IMR-90 (cell line): ENCODE data around the gene CNIH2.

Source experiments
- BHLHE40 ChIP-seq: fragments of 150-350 bp; IDR thresholded peaks from 2 replicates; pipeline ENCODE4 v1.6.1; 2016; ENCODE audit warnings: mild to moderate bottlenecking, low read depth, low read length
- CEBPB ChIP-seq: IDR thresholded peaks from 2 replicates; pipeline ENCODE4 v1.6.1; 2012; ENCODE audit warnings: low read depth, low read length, improper control_type of control experiment
- FOS ChIP-seq: fragments of 150-350 bp; IDR thresholded peaks from 2 replicates; pipeline ENCODE4 v1.6.1; 2016; ENCODE audit warnings: low read depth, low read length
- MAFK ChIP-seq: IDR thresholded peaks from 2 replicates; pipeline ENCODE4 v1.6.1; 2012; ENCODE audit warnings: low read depth, low read length, improper control_type of control experiment
- MAZ ChIP-seq: IDR thresholded peaks from 2 replicates; pipeline ENCODE4 v1.6.1; 2012; ENCODE audit warnings: low read depth, mild to moderate bottlenecking, low read length, improper control_type of control experiment, moderate library complexity, borderline replicate concordance
- NFE2L2 ChIP-seq: fragments of 150-350 bp; IDR thresholded peaks from 2 replicates; pipeline ENCODE4 v1.6.1; 2016; ENCODE audit warnings: low read depth, mild to moderate bottlenecking, low read length
- POLR2A ChIP-seq: IDR thresholded peaks from 2 replicates; pipeline ENCODE4 v1.6.1; 2012; ENCODE audit warnings: mild to moderate bottlenecking, low read depth, low read length
- RAD21 ChIP-seq: IDR thresholded peaks from 2 replicates; pipeline ENCODE4 v1.6.1; 2012; ENCODE audit warnings: low read length, improper control_type of control experiment
- RCOR1 ChIP-seq: IDR thresholded peaks from 2 replicates; pipeline ENCODE4 v1.6.1; 2012; ENCODE audit warnings: mild to moderate bottlenecking, low read length, improper control_type of control experiment; ENCODE audit not compliant: insufficient replicate concordance
- SMC3 ChIP-seq: fragments of 150-350 bp; IDR thresholded peaks from 2 replicates; pipeline ENCODE4 v1.6.1; 2016; ENCODE audit warnings: low read depth, mild to moderate bottlenecking, antibody characterized with exemption, low read length, moderate library complexity
- USF2 ChIP-seq: fragments of 150-350 bp; IDR thresholded peaks from 2 replicates; pipeline ENCODE4 v1.6.1; 2017; ENCODE audit warnings: mild to moderate bottlenecking, antibody characterized with exemption, low read length, low read depth
- TF ChIP-seq, protein P1 (sequence below): fragments of 150-350 bp; IDR thresholded peaks from 2 replicates; pipeline ENCODE4 v1.6.1; 2016; ENCODE audit warnings: low read depth, mild to moderate bottlenecking, low read length, moderate library complexity, borderline replicate concordance
- TF ChIP-seq, protein P2 (sequence below): conservative IDR thresholded peaks from 2 replicates; pipeline ENCODE4 v1.5.1; 2012; ENCODE audit warnings: mild to moderate bottlenecking, low read depth, low read length, improper control_type of control experiment

DNA sequence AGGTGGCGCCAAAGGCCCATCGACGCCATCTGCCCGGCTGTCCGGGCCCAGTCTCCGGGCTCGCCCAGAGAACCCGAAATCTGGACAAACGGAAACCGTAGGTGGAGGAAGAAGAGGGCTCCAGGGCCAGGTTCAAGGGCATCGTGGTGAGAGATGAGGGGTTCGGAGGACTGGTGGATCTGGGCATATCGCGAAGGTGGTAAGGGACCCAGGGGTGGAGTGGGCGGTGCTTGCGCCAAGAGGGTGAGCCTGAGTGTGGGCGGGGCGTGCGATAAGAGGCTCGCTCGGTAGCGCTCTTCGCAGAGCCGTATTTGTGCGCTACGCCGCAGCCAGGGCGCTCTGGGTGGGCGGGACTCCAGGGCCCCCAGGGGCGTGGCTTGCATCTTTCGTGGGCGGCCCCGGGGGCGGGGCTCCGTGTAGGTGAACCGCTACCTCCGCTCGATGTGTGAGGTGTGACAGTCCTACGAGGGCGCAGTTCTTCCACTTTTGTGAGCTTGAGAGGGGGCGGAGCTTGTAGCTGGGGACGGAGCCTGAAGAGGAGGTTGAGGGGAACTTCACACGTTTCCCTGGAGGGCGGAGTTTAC, 34.1 kb downstream of the CNIH2 start:
- TF ChIP-seq, protein P1, sequence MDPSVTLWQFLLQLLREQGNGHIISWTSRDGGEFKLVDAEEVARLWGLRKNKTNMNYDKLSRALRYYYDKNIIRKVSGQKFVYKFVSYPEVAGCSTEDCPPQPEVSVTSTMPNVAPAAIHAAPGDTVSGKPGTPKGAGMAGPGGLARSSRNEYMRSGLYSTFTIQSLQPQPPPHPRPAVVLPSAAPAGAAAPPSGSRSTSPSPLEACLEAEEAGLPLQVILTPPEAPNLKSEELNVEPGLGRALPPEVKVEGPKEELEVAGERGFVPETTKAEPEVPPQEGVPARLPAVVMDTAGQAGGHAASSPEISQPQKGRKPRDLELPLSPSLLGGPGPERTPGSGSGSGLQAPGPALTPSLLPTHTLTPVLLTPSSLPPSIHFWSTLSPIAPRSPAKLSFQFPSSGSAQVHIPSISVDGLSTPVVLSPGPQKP: no peak
- TF ChIP-seq CEBPB (no peak), POLR2A (peak; percentile 46), BHLHE40 (no peak; the same call in 1 of the 2 replicates), USF2 (peak; percentile 13; the same call in 1 of the 2 replicates), MAFK (no peak), SMC3 (peak; percentile 97), FOS (no peak), RAD21 (peak; percentile 97), MAZ (peak; percentile 11), RCOR1 (no peak), NFE2L2 (no peak)
- TF ChIP-seq, protein P2, sequence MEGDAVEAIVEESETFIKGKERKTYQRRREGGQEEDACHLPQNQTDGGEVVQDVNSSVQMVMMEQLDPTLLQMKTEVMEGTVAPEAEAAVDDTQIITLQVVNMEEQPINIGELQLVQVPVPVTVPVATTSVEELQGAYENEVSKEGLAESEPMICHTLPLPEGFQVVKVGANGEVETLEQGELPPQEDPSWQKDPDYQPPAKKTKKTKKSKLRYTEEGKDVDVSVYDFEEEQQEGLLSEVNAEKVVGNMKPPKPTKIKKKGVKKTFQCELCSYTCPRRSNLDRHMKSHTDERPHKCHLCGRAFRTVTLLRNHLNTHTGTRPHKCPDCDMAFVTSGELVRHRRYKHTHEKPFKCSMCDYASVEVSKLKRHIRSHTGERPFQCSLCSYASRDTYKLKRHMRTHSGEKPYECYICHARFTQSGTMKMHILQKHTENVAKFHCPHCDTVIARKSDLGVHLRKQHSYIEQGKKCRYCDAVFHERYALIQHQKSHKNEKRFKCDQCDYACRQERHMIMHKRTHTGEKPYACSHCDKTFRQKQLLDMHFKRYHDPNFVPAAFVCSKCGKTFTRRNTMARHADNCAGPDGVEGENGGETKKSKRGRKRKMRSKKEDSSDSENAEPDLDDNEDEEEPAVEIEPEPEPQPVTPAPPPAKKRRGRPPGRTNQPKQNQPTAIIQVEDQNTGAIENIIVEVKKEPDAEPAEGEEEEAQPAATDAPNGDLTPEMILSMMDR: peak; percentile 97
